ENCODE results near the gene RRAS2.

The RRAS2 gene

DNA sequence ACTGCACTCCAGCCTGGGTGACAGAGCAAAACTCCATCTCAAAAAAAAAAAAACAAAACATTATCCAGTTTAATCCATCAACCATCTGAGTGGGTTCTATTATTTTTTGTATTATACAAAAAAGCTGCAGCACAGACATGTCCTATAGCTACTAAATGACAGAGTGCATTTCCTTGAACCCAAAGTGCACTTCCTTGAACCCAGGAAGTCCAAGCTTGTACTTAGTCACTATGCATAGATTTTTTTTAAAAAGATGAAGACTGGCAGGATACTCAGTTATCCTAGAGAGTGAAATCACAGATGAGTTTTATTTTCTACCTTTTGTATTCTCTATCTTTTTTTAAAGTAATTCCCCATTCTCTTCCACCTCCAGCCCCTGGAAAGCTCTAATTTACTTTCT lies 8.0 kb upstream of the RRAS2 start:
- Histone ChIP-seq H3K4me3 (ENCODE audit: low read depth in 1 of 2, low read length in 2 of 2) (no peak overlapping the region), H4K20me1 (ENCODE audit: insufficient read depth, low read length) (no peaks in the 10 kb centered on the region), H3K27ac (ENCODE audit: low read length) (no peak overlapping the region), H3K9me3 (ENCODE audit: insufficient read depth, low read length, severe bottlenecking) (no peaks in the 10 kb centered on the region), H3K9ac (ENCODE audit: low read depth, low read length) (no peak overlapping the region), H3K4me1 (ENCODE audit: insufficient read depth, low read length) (peaks cover 29% of the 10 kb centered on the region), H3K4me2 (ENCODE audit: insufficient read depth, low read length) (no peak overlapping the region), H3K27me3 (ENCODE audit: insufficient read depth, low read length, poor library complexity) (no peaks in the 10 kb centered on the region), H2AFZ (ENCODE audit: low read depth, low read length) (no peak overlapping the region), H3K36me3 (ENCODE audit: insufficient read depth, low read length) (no peaks in the 10 kb centered on the region), H3K79me2 (ENCODE audit: insufficient read depth, low read length) (no peaks in the 10 kb centered on the region)
- TF ChIP-seq, protein P1, sequence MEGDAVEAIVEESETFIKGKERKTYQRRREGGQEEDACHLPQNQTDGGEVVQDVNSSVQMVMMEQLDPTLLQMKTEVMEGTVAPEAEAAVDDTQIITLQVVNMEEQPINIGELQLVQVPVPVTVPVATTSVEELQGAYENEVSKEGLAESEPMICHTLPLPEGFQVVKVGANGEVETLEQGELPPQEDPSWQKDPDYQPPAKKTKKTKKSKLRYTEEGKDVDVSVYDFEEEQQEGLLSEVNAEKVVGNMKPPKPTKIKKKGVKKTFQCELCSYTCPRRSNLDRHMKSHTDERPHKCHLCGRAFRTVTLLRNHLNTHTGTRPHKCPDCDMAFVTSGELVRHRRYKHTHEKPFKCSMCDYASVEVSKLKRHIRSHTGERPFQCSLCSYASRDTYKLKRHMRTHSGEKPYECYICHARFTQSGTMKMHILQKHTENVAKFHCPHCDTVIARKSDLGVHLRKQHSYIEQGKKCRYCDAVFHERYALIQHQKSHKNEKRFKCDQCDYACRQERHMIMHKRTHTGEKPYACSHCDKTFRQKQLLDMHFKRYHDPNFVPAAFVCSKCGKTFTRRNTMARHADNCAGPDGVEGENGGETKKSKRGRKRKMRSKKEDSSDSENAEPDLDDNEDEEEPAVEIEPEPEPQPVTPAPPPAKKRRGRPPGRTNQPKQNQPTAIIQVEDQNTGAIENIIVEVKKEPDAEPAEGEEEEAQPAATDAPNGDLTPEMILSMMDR (IDR thresholded peaks at IDR 0.05; ENCODE audit: borderline replicate concordance, extremely low read depth, low read length, poor library complexity, severe bottlenecking) = no peak
- TF ChIP-seq EZH2 (IDR thresholded peaks at IDR 0.05; ENCODE audit: borderline replicate concordance, low read depth, low read length, severe bottlenecking) = no peak
- ATAC-seq (ENCODE audit: insufficient read depth, low read depth) (peak; percentile 79), DNase-seq (peak; percentile 25)

GRCh38 chr11:14364322-14364721 lies 5.3 kb upstream of the RRAS2 start:
- no peak overlapping the region for H3K9ac ChIP-seq (ENCODE audit: low read depth, low read length)
- no peak overlapping the region for H3K27ac ChIP-seq (ENCODE audit: low read length)
- H3K4me2 ChIP-seq (ENCODE audit: insufficient read depth, low read length) = no peak overlapping the region
- H3K4me1 ChIP-seq (ENCODE audit: insufficient read depth, low read length) = peaks cover 28% of the 10 kb centered on the region
- H2AFZ ChIP-seq (ENCODE audit: low read depth, low read length) = no peak overlapping the region
- ATAC-seq (ENCODE audit: insufficient read depth, low read depth) = no peak
- no peaks in the 10 kb centered on the region for H3K79me2 ChIP-seq (ENCODE audit: insufficient read depth, low read length)
- H3K27me3 ChIP-seq (ENCODE audit: insufficient read depth, low read length, poor library complexity) = no peaks in the 10 kb centered on the region
- no peak for TF ChIP-seq EZH2 (IDR thresholded peaks at IDR 0.05; ENCODE audit: borderline replicate concordance, low read depth, low read length, severe bottlenecking)
- TF ChIP-seq, protein P1 (IDR thresholded peaks at IDR 0.05; ENCODE audit: borderline replicate concordance, extremely low read depth, low read length, poor library complexity, severe bottlenecking) = no peak
- no peak overlapping the region for H3K4me3 ChIP-seq (ENCODE audit: low read depth in 1 of 2, low read length in 2 of 2)
- H3K36me3 ChIP-seq (ENCODE audit: insufficient read depth, low read length) = no peaks in the 10 kb centered on the region
- H4K20me1 ChIP-seq (ENCODE audit: insufficient read depth, low read length) = no peaks in the 10 kb centered on the region
- DNase-seq = no peak
- no peaks in the 10 kb centered on the region for H3K9me3 ChIP-seq (ENCODE audit: insufficient read depth, low read length, severe bottlenecking)

- H3K79me2 ChIP-seq (ENCODE audit: insufficient read depth, low read length) = peaks cover 14% of the 10 kb centered on the region
- H2AFZ ChIP-seq (ENCODE audit: low read depth, low read length) = no peak overlapping the region
- no peaks in the 10 kb centered on the region for H3K27me3 ChIP-seq (ENCODE audit: insufficient read depth, low read length, poor library complexity)
- no peaks in the 10 kb centered on the region for H3K9me3 ChIP-seq (ENCODE audit: insufficient read depth, low read length, severe bottlenecking)
- no peaks in the 10 kb centered on the region; the same call in 1 of the 2 replicates for H3K36me3 ChIP-seq (ENCODE audit: insufficient read depth, low read length)
- peaks cover 23% of the 10 kb centered on the region for H3K4me1 ChIP-seq (ENCODE audit: insufficient read depth, low read length)
- no peak overlapping the region for H3K4me2 ChIP-seq (ENCODE audit: insufficient read depth, low read length)
- H3K4me3 ChIP-seq (ENCODE audit: low read depth in 1 of 2, low read length in 2 of 2) = no peak overlapping the region
- ATAC-seq (ENCODE audit: insufficient read depth, low read depth) (no peak), DNase-seq (no peak)
- TF ChIP-seq EZH2 (IDR thresholded peaks at IDR 0.05; ENCODE audit: borderline replicate concordance, low read depth, low read length, severe bottlenecking) = no peak
- TF ChIP-seq, protein P1 (IDR thresholded peaks at IDR 0.05; ENCODE audit: borderline replicate concordance, extremely low read depth, low read length, poor library complexity, severe bottlenecking) = no peak
- 0 out of 2 replicates have a peak, but pooled peaks cover 3% of the 10 kb centered on the region for H4K20me1 ChIP-seq (ENCODE audit: insufficient read depth, low read length)
- no peak overlapping the region for H3K27ac ChIP-seq (ENCODE audit: low read length)
- no peak overlapping the region for H3K9ac ChIP-seq (ENCODE audit: low read depth, low read length)
Measured at GRCh38 chr11:14362611-14363010, 3.6 kb upstream of the RRAS2 start.

- no peak for ATAC-seq (ENCODE audit: insufficient read depth, low read depth)
- peaks cover 9% of the 10 kb centered on the region for H4K20me1 ChIP-seq (ENCODE audit: insufficient read depth, low read length)
- H3K4me2 ChIP-seq (ENCODE audit: insufficient read depth, low read length) = no peak overlapping the region
- H3K36me3 ChIP-seq (ENCODE audit: insufficient read depth, low read length) = no peaks in the 10 kb centered on the region; the same call in 1 of the 2 replicates
- H2AFZ ChIP-seq (ENCODE audit: low read depth, low read length) = no peak overlapping the region
- H3K4me1 ChIP-seq (ENCODE audit: insufficient read depth, low read length) = peaks cover 23% of the 10 kb centered on the region
- H3K27me3 ChIP-seq (ENCODE audit: insufficient read depth, low read length, poor library complexity) = no peaks in the 10 kb centered on the region
- no peak for DNase-seq
- H3K9me3 ChIP-seq (ENCODE audit: insufficient read depth, low read length, severe bottlenecking) = no peaks in the 10 kb centered on the region
- H3K27ac ChIP-seq (ENCODE audit: low read length) = no peak overlapping the region
- no peak overlapping the region for H3K9ac ChIP-seq (ENCODE audit: low read depth, low read length)
- H3K4me3 ChIP-seq (ENCODE audit: low read depth in 1 of 2, low read length in 2 of 2) = no peak overlapping the region
- H3K79me2 ChIP-seq (ENCODE audit: insufficient read depth, low read length) = peaks cover 20% of the 10 kb centered on the region
- TF ChIP-seq, protein P1 (IDR thresholded peaks at IDR 0.05; ENCODE audit: borderline replicate concordance, extremely low read depth, low read length, poor library complexity, severe bottlenecking) = no peak
- no peak for TF ChIP-seq EZH2 (IDR thresholded peaks at IDR 0.05; ENCODE audit: borderline replicate concordance, low read depth, low read length, severe bottlenecking)
Measured at GRCh38 chr11:14361951-14362350, 3.0 kb upstream of the RRAS2 start.

Measured in DND-41 (cell line).